Stromal cell of bone marrow (primary cell): ENCODE results near the gene PCDH9.

ENCODE experiments used
- DNase-seq: peaks from one replicate; pipeline ENCODE4 v3.0.0-alpha.2; 2012; ENCODE audit warnings: low read depth

The PCDH9 gene

GRCh38 chr13:67229481-67230403, at the start of gene PCDH9:
TSS of gene PCDH9 (minus strand) at chr13:67230336. CDS start at chr13:67228440, 1,896 bp downstream.
- peak; percentile 25 for DNase-seq

GRCh38 chr13:67278235-67278634, 48.1 kb upstream of the PCDH9 start:
- peak; percentile 47 for DNase-seq

GRCh38 chr13:67277581-67277980, 47.4 kb upstream of the PCDH9 start:
- DNase-seq, result no peak

GRCh38 chr13:67275351-67275960, 45.3 kb upstream of the PCDH9 start:
- no peak for DNase-seq

GRCh38 chr13:67273001-67273400, 42.9 kb upstream of the PCDH9 start:
- no peak for DNase-seq

GRCh38 chr13:67267136-67267535, 37.0 kb upstream of the PCDH9 start:
- peak; percentile 12 for DNase-seq

- no peak for DNase-seq
Observed at GRCh38 chr13:67259208-67259607, 29.1 kb upstream of the PCDH9 start.

GRCh38 chr13:67258482-67258881, 28.3 kb upstream of the PCDH9 start:
- no peak for DNase-seq

- no peak for DNase-seq
Observed at GRCh38 chr13:67238861-67239260, 8.7 kb upstream of the PCDH9 start.

GRCh38 chr13:67238277-67238859, 8.2 kb upstream of the PCDH9 start:
- no peak for DNase-seq

GRCh38 chr13:67235265-67235664, 5.1 kb upstream of the PCDH9 start:
- DNase-seq, result no peak

- no peak for DNase-seq
Observed at GRCh38 chr13:67232384-67232783, 2.2 kb upstream of the PCDH9 start.

GRCh38 chr13:67231289-67232000, 1.3 kb upstream of the PCDH9 start:
- no peak for DNase-seq

- peak; percentile 95 for DNase-seq
Observed at GRCh38 chr13:67230404-67231288, 510 bp upstream of the PCDH9 start.

GRCh38 chr13:67228916-67229315, 1.2 kb downstream of the PCDH9 start:
- no peak for DNase-seq

GRCh38 chr13:67228031-67228430, 2.1 kb downstream of the PCDH9 start:
- DNase-seq, result no peak

GRCh38 chr13:67227131-67227983, 2.8 kb downstream of the PCDH9 start:
- DNase-seq, result no peak

- DNase-seq, result no peak
Observed at GRCh38 chr13:67226696-67227095, 3.4 kb downstream of the PCDH9 start.

GRCh38 chr13:67225252-67226159, 4.6 kb downstream of the PCDH9 start:
- no peak for DNase-seq
